ENCODE measurements around the gene PCNX4. TPM values are rescaled to one million over a fixed set of nuclear protein-coding genes. Genes with fewer than 3 reads are reported as not detected.

PCNX4 gene
- total RNA-seq, 1 experiment from 2014 or later, result 114 TPM

- DNase-seq (ENCODE audit: low read depth), result no peak
These were observed 10.1 kb downstream of the PCNX4 start for GRCh38 chr14:60101786-60102185.

- peak; percentile 76 for DNase-seq (ENCODE audit: low read depth)
These were observed 10.7 kb downstream of the PCNX4 start for GRCh38 chr14:60102389-60102788.

GRCh38 chr14:60106339-60106738 is 14.6 kb downstream of the PCNX4 start:
- peak; percentile 87 for DNase-seq (ENCODE audit: low read depth)

- DNase-seq (ENCODE audit: low read depth), result no peak
These were observed 15.8 kb downstream of the PCNX4 start for GRCh38 chr14:60107477-60107876.

GRCh38 chr14:60111732-60112131 is 20.0 kb downstream of the PCNX4 start:
- DNase-seq (ENCODE audit: low read depth), result no peak

- no peak for DNase-seq (ENCODE audit: low read depth)
These were observed 23.2 kb downstream of the PCNX4 start for GRCh38 chr14:60114881-60115280.

- DNase-seq (ENCODE audit: low read depth), result no peak
These were observed 24.5 kb downstream of the PCNX4 start for GRCh38 chr14:60116181-60116580.

- no peak for DNase-seq (ENCODE audit: low read depth)
These were observed 34.2 kb downstream of the PCNX4 start for GRCh38 chr14:60125918-60126317.

GRCh38 chr14:60133487-60133886 is 41.8 kb downstream of the PCNX4 start:
- DNase-seq (ENCODE audit: low read depth), result peak; percentile 5

- no peak for DNase-seq (ENCODE audit: low read depth)
These were observed 43.0 kb downstream of the PCNX4 start for GRCh38 chr14:60134702-60135101.

- DNase-seq (ENCODE audit: low read depth), result peak; percentile 91
These were observed 60.0 kb downstream of the PCNX4 start for GRCh38 chr14:60151715-60152114.

- DNase-seq (ENCODE audit: low read depth), result no peak
These were observed 62.3 kb downstream of the PCNX4 start for GRCh38 chr14:60153991-60154390.

GRCh38 chr14:60154671-60155070 is 62.9 kb downstream of the PCNX4 start:
- no peak for DNase-seq (ENCODE audit: low read depth)

- DNase-seq (ENCODE audit: low read depth), result no peak
These were observed 68.7 kb downstream of the PCNX4 start for GRCh38 chr14:60160422-60160821.

GRCh38 chr14:60161196-60162107 is 69.7 kb downstream of the PCNX4 start:
- DNase-seq (ENCODE audit: low read depth), result peak; percentile 39

- no peak for DNase-seq (ENCODE audit: low read depth)
These were observed 72.0 kb downstream of the PCNX4 start for GRCh38 chr14:60163693-60164092.

- no peak for DNase-seq (ENCODE audit: low read depth)
These were observed 72.6 kb downstream of the PCNX4 start for GRCh38 chr14:60164404-60164711.

GRCh38 chr14:60164712-60165546 is 73.2 kb downstream of the PCNX4 start, which contains the start of gene DHRS7:
TSS of gene DHRS7 (minus strand) at chr14:60165398. CDS start at chr14:60165309, 89 bp downstream.
- peak; percentile 72 for DNase-seq (ENCODE audit: low read depth)

- DNase-seq (ENCODE audit: low read depth), result no peak
These were observed 73.8 kb downstream of the PCNX4 start for GRCh38 chr14:60165547-60165876.

GRCh38 chr14:60166142-60166541 is 74.4 kb downstream of the PCNX4 start:
- no peak for DNase-seq (ENCODE audit: low read depth)

GRCh38 chr14:60169722-60170121 is 78.0 kb downstream of the PCNX4 start:
- no peak for DNase-seq (ENCODE audit: low read depth)

GRCh38 chr14:60170948-60171347 is 79.2 kb downstream of the PCNX4 start:
- DNase-seq (ENCODE audit: low read depth), result no peak

GRCh38 chr14:60171690-60172089 is 80.0 kb downstream of the PCNX4 start:
- no peak for DNase-seq (ENCODE audit: low read depth)

Measured in LHCN-M2 (cell line).